Smooth muscle cell of bladder (primary cell): ENCODE measurements around the gene GALC. TPM values are rescaled to one million over a fixed set of nuclear protein-coding genes. Genes with fewer than 3 reads are reported as not detected.

Source experiments
- total RNA-seq: library from RNA; depleted of rRNA; stranded (reverse); fragments of >200 nt; gene quantifications from 2 replicates; pipeline ENCODE4 v1.2.3, GENCODE V29; 2014

Gene GALC
- 24.7 and 26.4 TPM in 2 replicates for total RNA-seq

GRCh38 chr14:87992718-87993628 lies at the start of gene GALC:
TSS of gene GALC (minus strand) at chr14:87993182. CDS start at chr14:87993164, 18 bp downstream.

DNA sequence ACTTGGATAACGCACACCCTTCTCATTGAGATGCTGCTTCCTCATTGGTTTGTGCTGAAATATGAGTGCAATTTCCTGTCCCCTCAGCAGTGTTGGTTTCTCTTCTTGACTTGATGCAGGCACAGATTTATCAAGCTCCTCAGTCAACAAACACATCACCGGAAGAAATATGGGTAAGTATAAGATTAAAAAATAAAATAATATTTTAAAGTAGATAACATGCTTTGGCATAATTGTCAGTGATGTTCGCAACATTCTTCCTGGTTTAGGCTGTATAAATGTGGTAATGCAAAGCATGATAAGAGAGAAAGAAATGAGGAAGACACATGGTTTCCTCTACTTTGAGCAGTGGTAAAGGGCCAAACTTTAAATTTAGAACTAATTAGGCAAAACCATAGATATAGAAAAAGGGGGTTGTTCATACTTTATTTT lies 12.1 kb upstream of the GALC start, which contains the start of gene GPR65:
Gene GPR65, plus strand, starts transcription at position 86 of the 432 bp plus-strand sequence. CDS start 5,713 bp downstream, outside the sequence.

Other genes starting within 250 kb of the GALC start
- gene GPR65, start 12.0 kb upstream of the GALC start, total RNA-seq = under 0.01 and 0.28 TPM in 2 replicates